NB4 (cell line): ENCODE measurements around the gene CACNA1D.

Experiments
- MYC ChIP-seq: IDR thresholded peaks from 2 replicates; pipeline ENCODE4 v1.6.1; 2011; ENCODE audit warnings: low read depth, low read length
- POLR2A ChIP-seq: IDR thresholded peaks from 2 replicates; pipeline ENCODE4 v1.6.1; 2011; ENCODE audit warnings: mild to moderate bottlenecking; ENCODE audit not compliant: insufficient read length; ENCODE audit errors: extremely low read depth
- TF ChIP-seq, protein P1 (sequence below): IDR thresholded peaks from one replicate; pipeline ENCODE4 v1.5.1; 2012; ENCODE audit warnings: low read depth, low read length
- TF ChIP-seq, protein P2 (sequence below): IDR thresholded peaks from 2 replicates; pipeline ENCODE4 v1.6.1; 2011; ENCODE audit warnings: low read depth, low read length

DNA sequence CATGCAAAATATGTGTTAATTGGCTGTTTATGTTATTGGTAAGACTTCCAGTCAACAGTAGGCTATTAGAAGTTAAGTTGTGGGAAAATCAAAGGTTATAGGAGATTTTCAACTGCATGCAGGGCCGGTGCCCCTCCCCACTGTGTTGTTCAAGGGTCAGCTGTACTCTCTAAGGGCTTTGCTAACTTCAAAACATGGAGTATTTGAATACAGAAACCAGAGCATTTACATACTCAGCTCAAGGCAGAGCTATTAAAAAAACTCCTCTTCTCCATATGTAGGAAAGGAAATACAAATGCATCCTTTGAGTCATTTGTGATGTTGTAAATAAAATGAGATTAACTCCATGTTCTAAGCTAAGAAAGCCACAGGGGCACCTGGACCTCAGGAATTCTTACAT, 368.7 kb downstream of the CACNA1D start:
- TF ChIP-seq POLR2A = no peak
- no peak for TF ChIP-seq MYC
- TF ChIP-seq, protein P1, sequence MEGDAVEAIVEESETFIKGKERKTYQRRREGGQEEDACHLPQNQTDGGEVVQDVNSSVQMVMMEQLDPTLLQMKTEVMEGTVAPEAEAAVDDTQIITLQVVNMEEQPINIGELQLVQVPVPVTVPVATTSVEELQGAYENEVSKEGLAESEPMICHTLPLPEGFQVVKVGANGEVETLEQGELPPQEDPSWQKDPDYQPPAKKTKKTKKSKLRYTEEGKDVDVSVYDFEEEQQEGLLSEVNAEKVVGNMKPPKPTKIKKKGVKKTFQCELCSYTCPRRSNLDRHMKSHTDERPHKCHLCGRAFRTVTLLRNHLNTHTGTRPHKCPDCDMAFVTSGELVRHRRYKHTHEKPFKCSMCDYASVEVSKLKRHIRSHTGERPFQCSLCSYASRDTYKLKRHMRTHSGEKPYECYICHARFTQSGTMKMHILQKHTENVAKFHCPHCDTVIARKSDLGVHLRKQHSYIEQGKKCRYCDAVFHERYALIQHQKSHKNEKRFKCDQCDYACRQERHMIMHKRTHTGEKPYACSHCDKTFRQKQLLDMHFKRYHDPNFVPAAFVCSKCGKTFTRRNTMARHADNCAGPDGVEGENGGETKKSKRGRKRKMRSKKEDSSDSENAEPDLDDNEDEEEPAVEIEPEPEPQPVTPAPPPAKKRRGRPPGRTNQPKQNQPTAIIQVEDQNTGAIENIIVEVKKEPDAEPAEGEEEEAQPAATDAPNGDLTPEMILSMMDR = no peak
- TF ChIP-seq, protein P2, sequence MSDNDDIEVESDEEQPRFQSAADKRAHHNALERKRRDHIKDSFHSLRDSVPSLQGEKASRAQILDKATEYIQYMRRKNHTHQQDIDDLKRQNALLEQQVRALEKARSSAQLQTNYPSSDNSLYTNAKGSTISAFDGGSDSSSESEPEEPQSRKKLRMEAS = no peak
